Stimulated activated CD4-positive, alpha-beta T cell treated with anti-CD3 and anti-CD28 coated beads, Interleukin-12 subunit alpha, Interleukin-12 subunit beta, amount 100 ng/mL, for 4 hours (primary cell): ENCODE results near the gene LDLRAD2.

Experiments
- DNase-seq: peaks from one replicate; pipeline ENCODE4 v3.0.0-alpha.2; 2020

The LDLRAD2 gene

GRCh38 chr1:21863981-21864380, 51.9 kb downstream of the LDLRAD2 start:
- no peak for DNase-seq

- DNase-seq, result no peak
Observed at GRCh38 chr1:21864730-21865129, 52.7 kb downstream of the LDLRAD2 start.

GRCh38 chr1:21865609-21865942, 53.5 kb downstream of the LDLRAD2 start:
- no peak for DNase-seq

GRCh38 chr1:21865943-21866706, 54.1 kb downstream of the LDLRAD2 start:
- no peak for DNase-seq

- DNase-seq, result no peak
Observed at GRCh38 chr1:21866707-21867043, 54.6 kb downstream of the LDLRAD2 start.

GRCh38 chr1:21867451-21867996, 55.5 kb downstream of the LDLRAD2 start:
- no peak for DNase-seq

- DNase-seq, result no peak
Observed at GRCh38 chr1:21868482-21868881, 56.4 kb downstream of the LDLRAD2 start.

GRCh38 chr1:21868941-21869454, 56.9 kb downstream of the LDLRAD2 start:
- no peak for DNase-seq

GRCh38 chr1:21869620-21870121, 57.6 kb downstream of the LDLRAD2 start:
- no peak for DNase-seq

- no peak for DNase-seq
Observed at GRCh38 chr1:21870611-21871010, 58.5 kb downstream of the LDLRAD2 start.

GRCh38 chr1:21871943-21872342, 59.9 kb downstream of the LDLRAD2 start:
- DNase-seq, result no peak

GRCh38 chr1:21872445-21873079, 60.5 kb downstream of the LDLRAD2 start:
- DNase-seq, result no peak

GRCh38 chr1:21873174-21873573, 61.1 kb downstream of the LDLRAD2 start:
- DNase-seq, result no peak

- no peak for DNase-seq
Observed at GRCh38 chr1:21873761-21874160, 61.7 kb downstream of the LDLRAD2 start.

GRCh38 chr1:21874328-21874727, 62.3 kb downstream of the LDLRAD2 start:
- no peak for DNase-seq
